ENCODE data around the gene RAMP3. TPM values are rescaled to one million over a fixed set of nuclear protein-coding genes. Genes with fewer than 3 reads are reported as not detected.

The RAMP3 gene, protein sequence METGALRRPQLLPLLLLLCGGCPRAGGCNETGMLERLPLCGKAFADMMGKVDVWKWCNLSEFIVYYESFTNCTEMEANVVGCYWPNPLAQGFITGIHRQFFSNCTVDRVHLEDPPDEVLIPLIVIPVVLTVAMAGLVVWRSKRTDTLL
- total RNA-seq (2021) (not detected in 2 replicates), Bru-seq, nascent RNA (percentile 2 among the genes with signal in this experiment), BruChase-seq, experiment 1, labeled RNA remaining after a 2-hour chase (percentile 3 among the genes with signal in this experiment), BruChase-seq, experiment 2, labeled RNA remaining after a 6-hour chase (not detected)
- long read RNA-seq: 0 reads

DNA sequence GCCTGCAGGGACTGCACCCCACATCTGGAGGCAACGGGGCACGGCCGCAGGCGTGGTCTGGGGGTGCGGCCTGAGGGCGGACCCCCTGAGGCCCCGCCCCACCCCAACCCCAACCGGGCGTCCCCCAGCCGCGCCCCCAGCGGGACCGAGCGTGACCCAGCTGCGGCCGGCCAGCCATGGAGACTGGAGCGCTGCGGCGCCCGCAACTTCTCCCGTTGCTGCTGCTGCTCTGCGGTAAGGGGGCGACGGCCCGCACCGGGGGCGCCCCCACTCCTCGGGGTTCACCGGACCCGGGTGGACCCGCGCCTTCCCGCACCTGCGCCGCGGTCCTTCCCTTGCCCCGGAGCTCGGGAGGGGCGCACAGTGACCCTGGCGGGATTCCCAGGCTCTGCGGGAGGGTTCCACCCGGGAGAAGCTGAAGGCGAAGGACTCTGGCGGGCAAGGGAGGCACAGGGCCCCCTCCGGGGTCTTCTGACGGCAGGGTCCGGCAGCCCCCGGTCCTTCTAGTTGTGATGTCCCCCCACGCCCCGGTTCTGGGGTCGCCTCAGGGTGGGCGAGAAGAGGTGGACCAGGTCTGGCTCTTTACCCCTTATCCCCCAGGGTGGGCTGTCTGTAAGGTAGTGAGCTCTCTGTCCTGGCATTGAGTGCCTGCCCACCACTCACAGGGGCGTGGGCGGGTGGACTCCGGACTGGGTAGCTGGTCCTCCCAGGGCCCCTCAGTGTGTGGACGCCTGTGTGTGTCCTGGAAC is at the start of gene RAMP3:
TSS of gene RAMP3 (plus strand) at position 139 of the 749 bp plus-strand sequence. CDS start at position 177, 38 bp downstream.
- H3K79me2 ChIP-seq (ENCODE audit: low read depth): no peaks in the 10 kb centered on the region
- H3K36me3 ChIP-seq (ENCODE audit: low read depth): no peaks in the 10 kb centered on the region
- no peaks in the 10 kb centered on the region for H3K9me2 ChIP-seq (ENCODE audit: insufficient read depth)
- intact Hi-C loops (cut with micrococcal nuclease; ENCODE audit: unreplicated experiment): loop anchor here (10.0 kb wide), 1 partner anchor 1197 kb away; no protein-coding TSS in a partner anchor
- ChIA-PET POLR2A (ENCODE audit: unreplicated experiment) (no interaction called here), CTCF (no interaction called here)
- BruUV-seq (replicated peaks): no TSS peak
- H3F3A ChIP-seq (ENCODE audit: insufficient read depth, low read depth): no peaks in the 10 kb centered on the region
- peaks cover 51% of the 10 kb centered on the region for H3K27me3 ChIP-seq (ENCODE audit: insufficient read depth, low read depth)
- no peak within 1 kb of the TSS for H3K27ac ChIP-seq
- no peaks in the 10 kb centered on the region for H3K4me1 ChIP-seq (replicated peaks; ENCODE audit: insufficient read depth)
- no peak for DNase-seq
- TF ChIP-seq CTCF (conservative IDR thresholded peaks at IDR 0.05) (no peak), EZH2 (IDR thresholded peaks at IDR 0.05; ENCODE audit: low read depth) (no peak)
- H3K9me3 ChIP-seq (ENCODE audit: insufficient read depth, low read depth): no peaks in the 10 kb centered on the region
- H3K4me3 ChIP-seq: no peak within 1 kb of the TSS
- no peak within 1 kb of the TSS for H2AFZ ChIP-seq
- H3K4me2 ChIP-seq: no peak within 1 kb of the TSS
- no peaks in the 10 kb centered on the region for H4K20me1 ChIP-seq (ENCODE audit: insufficient read depth)

DNA sequence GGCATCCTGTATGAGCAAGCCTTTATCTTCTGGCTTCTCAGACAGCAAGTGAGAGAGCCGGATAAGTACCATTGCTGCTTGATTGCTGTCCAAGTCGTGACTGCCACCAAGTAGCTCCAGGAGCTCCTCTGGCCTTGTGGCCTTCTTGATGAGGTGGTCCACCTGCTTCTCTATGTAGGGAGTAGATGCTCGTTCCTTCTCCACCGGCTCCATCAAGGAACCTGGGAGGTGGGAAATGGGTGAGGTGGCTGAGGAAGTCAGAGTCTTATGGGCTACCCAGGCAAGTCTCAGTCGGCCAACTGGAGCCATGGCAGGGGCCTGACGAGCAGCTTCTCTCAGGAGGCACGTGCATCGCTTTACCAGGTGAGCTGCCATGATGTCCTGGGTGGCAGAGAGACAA is 48.7 kb upstream of the RAMP3 start:
- CTCF ChIA-PET: no interaction called here
- 0 out of 2 replicates have a peak overlapping the region, but pooled peaks have one; percentile 97 for H3K4me2 ChIP-seq
- POLR2A ChIA-PET (ENCODE audit: unreplicated experiment): no interaction called here

More for the DNA sequence above, 48.7 kb upstream of the RAMP3 start:
- peaks cover 67% of the 10 kb centered on the region for H3K79me2 ChIP-seq (ENCODE audit: low read depth)
- DNase-seq: no peak
- peaks cover 53% of the 10 kb centered on the region for H3K36me3 ChIP-seq (ENCODE audit: low read depth)
- peaks cover 59% of the 10 kb centered on the region for H4K20me1 ChIP-seq (ENCODE audit: insufficient read depth)
- H3K4me3 ChIP-seq: no peak overlapping the region
- no peak overlapping the region for H3K27ac ChIP-seq
- H3K27me3 ChIP-seq (ENCODE audit: insufficient read depth, low read depth): no peaks in the 10 kb centered on the region
- BruUV-seq (replicated peaks): no TSS peak
- H3F3A ChIP-seq (ENCODE audit: insufficient read depth, low read depth): peaks cover 25% of the 10 kb centered on the region
- intact Hi-C loops (cut with micrococcal nuclease; ENCODE audit: unreplicated experiment): no loop called here
- H2AFZ ChIP-seq: no peak overlapping the region
- H3K4me1 ChIP-seq (replicated peaks; ENCODE audit: insufficient read depth): peaks cover 25% of the 10 kb centered on the region
- no peaks in the 10 kb centered on the region for H3K9me3 ChIP-seq (ENCODE audit: insufficient read depth, low read depth)
- no peak for TF ChIP-seq CTCF (conservative IDR thresholded peaks at IDR 0.05)
- TF ChIP-seq EZH2 (IDR thresholded peaks at IDR 0.05; ENCODE audit: low read depth): no peak
- no peaks in the 10 kb centered on the region for H3K9me2 ChIP-seq (ENCODE audit: insufficient read depth)
